GM19395 (cell line): Measurements from ENCODE around the gene ELOVL3.
"Not testable (repeated sequence)": the region's sequence is repeated elsewhere in the genome, so short reads cannot be mapped to it uniquely, and the experiment has no call there.

Experiments used
- ATAC-seq: cut with Tn5 transposase; IDR thresholded peaks from one replicate; pipeline ENCODE4 v1.9.1; 2021; ENCODE audit warnings: mild to moderate bottlenecking, moderate library complexity; ENCODE audit not compliant: unreplicated experiment

Gene ELOVL3

DNA sequence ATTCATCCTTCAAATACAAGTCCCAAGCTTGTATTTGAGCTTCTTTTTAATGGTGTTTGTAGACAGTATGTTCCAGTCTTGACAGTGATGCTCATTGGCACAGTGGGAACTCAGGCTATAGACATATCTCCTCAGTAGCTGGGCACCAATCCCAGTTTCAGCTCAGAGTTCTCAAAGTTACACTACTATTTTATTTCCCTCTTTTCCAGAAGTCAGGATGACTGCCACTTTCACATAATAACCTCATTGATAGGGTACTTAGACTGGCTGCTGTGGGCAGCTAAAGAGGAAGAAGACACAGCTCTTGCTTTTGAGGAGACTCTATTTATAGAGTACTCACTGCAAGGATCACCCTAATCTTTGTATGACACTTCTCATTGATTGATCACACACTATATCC lies 21.6 kb downstream of the ELOVL3 start:
- ATAC-seq = no peak

DNA sequence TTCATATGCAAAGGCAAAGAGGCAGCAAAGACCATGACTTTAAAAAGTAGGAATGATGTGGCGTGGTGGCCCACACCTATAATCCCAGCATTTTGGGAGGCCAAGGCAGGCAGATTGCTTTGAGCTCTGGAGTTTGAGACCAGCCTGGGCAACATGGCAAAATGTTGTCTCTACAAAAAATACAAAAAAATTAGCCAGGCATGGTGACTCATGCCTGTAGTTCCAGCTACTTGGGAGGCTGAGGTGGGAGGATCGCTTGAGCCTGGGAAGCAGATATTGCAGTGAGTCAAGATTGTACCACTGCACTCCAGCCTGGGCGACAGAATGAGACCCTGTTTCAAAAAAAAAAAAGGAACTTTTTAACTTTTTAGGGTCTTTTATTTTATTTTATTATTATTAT lies 26.4 kb downstream of the ELOVL3 start:
- not testable (repeated sequence) for ATAC-seq

DNA sequence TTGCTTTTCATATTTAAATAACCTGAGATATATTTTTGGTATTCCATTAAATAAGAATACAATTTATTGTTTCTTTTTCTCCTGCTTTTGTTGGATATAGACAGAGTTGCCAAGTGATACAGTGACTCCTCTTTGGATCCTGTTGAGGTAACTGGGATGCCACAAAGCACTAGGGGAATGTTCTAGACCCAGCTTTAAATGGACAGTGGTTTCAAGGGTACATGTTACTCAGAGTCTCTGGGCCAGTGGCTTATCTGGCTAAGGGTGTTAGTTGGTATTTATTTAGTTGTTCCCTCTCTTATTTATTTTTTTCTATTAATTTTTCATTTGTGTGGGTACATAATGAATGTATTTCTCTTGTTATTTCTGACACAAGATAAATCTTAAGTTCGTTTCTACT lies 28.3 kb downstream of the ELOVL3 start:
- no peak for ATAC-seq

DNA sequence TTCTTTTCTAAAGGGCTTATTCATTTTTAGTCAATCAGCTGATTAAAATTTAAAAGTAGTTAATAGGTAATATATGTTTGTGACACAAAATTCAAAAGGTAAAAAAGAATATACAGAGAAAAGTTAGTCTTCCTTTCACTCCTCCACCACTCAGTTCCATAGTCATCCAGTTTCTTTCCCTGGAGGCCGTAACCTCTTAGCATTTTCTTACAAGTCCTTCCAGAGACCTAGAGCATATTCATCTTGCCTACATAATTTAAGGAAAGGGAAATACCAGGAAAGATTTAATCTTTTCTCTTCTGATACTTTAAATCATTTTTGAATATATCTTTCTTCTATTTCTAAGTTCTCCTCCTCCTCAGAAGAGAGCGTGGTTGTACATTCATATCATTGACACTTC lies 29.3 kb downstream of the ELOVL3 start:
- no peak for ATAC-seq

- ATAC-seq = no peak
These were observed 35.1 kb downstream of the ELOVL3 start for GRCh38 chr10:102261196-102261595.

DNA sequence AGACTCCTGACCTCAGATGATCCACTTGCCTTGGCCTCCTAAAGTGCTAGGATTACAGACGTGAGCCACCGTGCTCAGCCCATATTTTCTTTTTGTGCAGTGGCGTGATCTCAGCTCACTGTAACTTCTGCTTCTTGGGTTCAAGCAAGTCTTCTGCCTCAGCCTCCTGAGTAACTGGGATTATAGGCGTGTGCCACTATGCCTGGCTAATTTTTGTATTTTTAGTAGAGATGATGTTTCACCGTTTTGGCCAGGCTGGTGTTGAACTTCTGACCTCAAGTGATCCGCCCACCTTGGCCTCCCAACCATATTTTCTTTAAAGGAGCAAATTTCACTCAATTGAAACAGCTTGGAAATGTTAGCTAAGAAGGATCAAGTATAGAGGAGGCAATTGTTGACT lies 35.7 kb downstream of the ELOVL3 start:
- no peak for ATAC-seq

DNA sequence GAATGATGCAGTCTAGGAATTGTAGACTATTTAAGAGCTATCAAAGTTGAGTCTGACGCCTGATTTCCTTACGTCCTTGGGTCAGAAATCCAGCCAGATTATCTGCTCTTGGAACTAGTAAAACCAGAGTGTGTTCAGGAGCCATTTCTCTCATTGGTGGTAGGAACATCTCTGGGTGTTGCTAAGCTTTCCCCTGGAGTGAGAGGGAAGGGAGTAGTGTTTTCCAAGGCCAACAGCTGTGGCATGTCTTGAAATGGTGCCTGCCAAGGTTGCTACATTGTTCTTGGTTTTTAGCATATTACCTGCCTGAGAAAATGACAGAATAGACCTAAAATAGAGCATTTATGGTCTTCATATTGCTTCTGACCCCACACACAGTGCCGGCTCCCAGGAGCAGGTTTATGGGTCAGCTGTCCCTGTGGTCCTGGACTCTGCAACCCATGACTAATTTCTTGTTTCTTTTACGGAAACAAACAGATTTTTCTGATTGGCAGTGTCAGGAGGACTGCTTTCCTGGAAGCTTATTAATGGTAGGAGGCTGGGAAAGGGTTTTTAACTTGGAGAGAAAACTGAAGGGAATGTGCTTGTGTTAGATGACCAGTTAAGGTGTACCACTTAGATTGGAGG lies 36.8 kb downstream of the ELOVL3 start:
- no peak for ATAC-seq

DNA sequence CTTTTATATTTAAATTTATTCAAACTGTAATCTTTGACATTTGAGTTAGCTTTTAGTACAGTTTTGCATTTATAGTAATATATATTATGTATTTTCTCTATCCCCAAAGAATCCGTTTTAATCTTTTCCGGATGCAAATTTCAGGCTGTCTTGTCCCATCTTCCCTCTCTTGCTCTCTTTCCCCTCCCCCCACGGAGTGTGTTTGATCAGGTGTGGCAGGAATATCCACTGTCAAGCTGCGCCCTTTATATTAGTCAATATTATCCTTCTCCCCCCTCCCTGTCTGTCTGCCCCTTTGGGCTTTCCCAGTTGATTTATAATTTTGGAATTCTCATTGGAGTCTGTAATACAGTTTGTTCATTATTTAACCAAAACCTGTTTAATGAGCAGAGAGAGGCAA lies 38.3 kb downstream of the ELOVL3 start:
- ATAC-seq = no peak

- no peak for ATAC-seq
These were observed 40.6 kb downstream of the ELOVL3 start for GRCh38 chr10:102266670-102267069.

- ATAC-seq = no peak
These were observed 41.6 kb downstream of the ELOVL3 start for GRCh38 chr10:102267748-102268147.

DNA sequence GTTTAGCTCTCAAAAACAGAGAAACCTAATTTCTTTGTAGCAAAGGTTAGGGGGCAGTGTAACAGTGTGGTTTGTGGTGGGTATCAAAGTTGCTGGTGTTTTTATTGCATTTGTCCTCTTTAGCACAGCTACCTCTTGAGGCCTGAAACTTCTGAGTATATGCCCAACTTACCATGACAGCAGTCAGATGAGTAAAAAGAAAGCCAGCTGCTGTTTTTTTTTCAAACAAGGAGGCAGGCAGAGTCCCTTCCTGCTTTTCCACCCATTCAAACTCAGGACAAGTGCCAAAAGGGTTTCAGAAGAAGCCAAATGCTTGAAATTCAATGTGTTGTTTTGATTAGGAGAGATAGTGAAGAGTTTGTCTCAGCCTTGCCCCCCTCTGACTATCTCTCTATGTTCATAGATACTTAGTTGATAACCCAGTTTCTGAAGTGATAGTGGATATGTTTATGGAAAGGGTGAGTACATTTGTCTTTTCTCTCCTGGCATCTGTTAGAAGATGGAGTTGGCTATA lies 42.3 kb downstream of the ELOVL3 start:
- no peak for ATAC-seq

- ATAC-seq = no peak
These were observed 42.9 kb downstream of the ELOVL3 start for GRCh38 chr10:102269017-102269416.

DNA sequence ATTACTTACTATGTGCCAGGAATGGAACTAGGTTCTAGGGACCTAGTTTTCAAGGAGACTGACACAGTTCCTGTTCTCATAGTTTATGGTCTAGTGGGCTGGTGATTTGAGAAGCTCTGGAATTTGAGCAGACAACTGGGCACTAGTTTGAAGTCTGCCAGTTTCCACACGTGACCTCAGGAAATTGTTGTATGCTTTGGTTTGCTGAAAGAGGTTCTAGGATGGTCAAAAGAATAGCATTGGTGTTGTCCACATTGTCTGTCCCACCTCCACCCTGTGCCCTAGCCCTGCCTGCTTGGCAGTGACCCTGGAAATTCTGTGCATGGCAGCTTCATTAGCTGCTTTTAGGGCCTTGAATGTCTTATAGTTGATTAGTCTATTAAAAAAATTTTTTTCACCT lies 48.0 kb downstream of the ELOVL3 start:
- ATAC-seq = no peak

- ATAC-seq = no peak
These were observed 49.2 kb downstream of the ELOVL3 start for GRCh38 chr10:102275343-102275742.

GRCh38 chr10:102279104-102279503 lies 53.0 kb downstream of the ELOVL3 start:
- no peak for ATAC-seq
